ENCODE measurements around the gene CDH13. TPM values are rescaled to one million over a fixed set of nuclear protein-coding genes. Genes with fewer than 3 reads are reported as not detected.

CDH13 gene
- total and polyA plus RNA-seq, 9 of the 15 experiments (the other 6 are each of a cell fraction or from before 2014, with no cell fraction given), result 0.03 TPM; not detected in 8

- TF ChIP-seq CHD7 (IDR thresholded peaks at IDR 0.05; ENCODE audit: low read depth, low read length), result no peak
- no peak for TF ChIP-seq XRCC3 (IDR thresholded peaks at IDR 0.05)
Observed at GRCh38 chr16:83355570-83356218, 728.9 kb downstream of the CDH13 start (continued).

Data from K562 (cell line).